Measurements from ENCODE around the gene FUT2.

- TF ChIP-seq POLR2A (IDR thresholded peaks at IDR 0.05) (peak; percentile 60 to 73), CTCF (IDR thresholded peaks at IDR 0.05 in 4 of 5, conservative IDR thresholded peaks at IDR 0.05 in 1 of 5) (no peak)
Measured at GRCh38 chr19:48713864-48714755, 18.3 kb downstream of the FUT2 start.
